HepG2 (cell line): ENCODE measurements around the gene CC2D1A. TPM values are rescaled to one million over a fixed set of nuclear protein-coding genes. Genes with fewer than 3 reads are reported as not detected.

Experiments used
- ATRX ChIP-seq: sonication (generic); formaldehyde crosslinking; IDR thresholded peaks from 2 replicates; pipeline ENCODE4 v1.4.0; 2020; ENCODE audit warnings: missing genetic modification reagents, borderline replicate concordance
- DR1 ChIP-seq: sonication (generic); formaldehyde crosslinking; IDR thresholded peaks from 2 replicates; pipeline ENCODE4 v1.8.0; 2021; ENCODE audit warnings: mild to moderate bottlenecking, missing genetic modification reagents, inconsistent platforms
- NFRKB ChIP-seq: fragments of 450-650 bp; IDR thresholded peaks from 2 replicates; pipeline ENCODE4 v1.6.1; 2017
- NFYB ChIP-seq: sonication (generic); formaldehyde crosslinking; IDR thresholded peaks from 2 replicates; pipeline ENCODE4 v1.4.0; 2020; ENCODE audit warnings: missing genetic modification reagents
- NFYC ChIP-seq: IDR thresholded peaks from 2 replicates; pipeline ENCODE4 v1.6.1; 2016; ENCODE audit warnings: missing genetic modification reagents, missing compliant biosample characterization
- SNAPC2 ChIP-seq: sonication (generic); formaldehyde crosslinking; IDR thresholded peaks from 2 replicates; pipeline ENCODE4 v1.8.1; 2022; ENCODE audit warnings: mild to moderate bottlenecking, missing genetic modification reagents
- SPEN ChIP-seq: sonication (generic); formaldehyde crosslinking; IDR thresholded peaks from 2 replicates; pipeline ENCODE4 v1.5.1; 2020; ENCODE audit warnings: low read depth, mild to moderate bottlenecking, missing genetic modification reagents
- ZBTB49 ChIP-seq: sonication (generic); formaldehyde crosslinking; IDR thresholded peaks from 2 replicates; pipeline ENCODE4 v1.4.0; 2020; ENCODE audit warnings: missing genetic modification reagents, borderline replicate concordance
- ZFX ChIP-seq: sonication (generic); formaldehyde crosslinking; IDR thresholded peaks from 2 replicates; pipeline ENCODE4 v1.4.0; 2020; ENCODE audit warnings: mild to moderate bottlenecking, low read depth, missing genetic modification reagents, moderate library complexity
- ZNF121 ChIP-seq: sonication (generic); formaldehyde crosslinking; IDR thresholded peaks from 2 replicates; pipeline ENCODE4 v1.5.0; 2020; ENCODE audit warnings: mild to moderate bottlenecking, missing genetic modification reagents
- ZNF160 ChIP-seq: sonication (generic); formaldehyde crosslinking; IDR thresholded peaks from 2 replicates; pipeline ENCODE4 v1.8.0; 2022; ENCODE audit warnings: mild to moderate bottlenecking, inconsistent platforms, missing genetic modification reagents
- ZNF460 ChIP-seq: sonication (generic); formaldehyde crosslinking; IDR thresholded peaks from 2 replicates; pipeline ENCODE4 v1.5.1; 2020; ENCODE audit warnings: missing genetic modification reagents, mild to moderate bottlenecking, borderline replicate concordance
- ZNF513 ChIP-seq: sonication (generic); formaldehyde crosslinking; conservative IDR thresholded peaks from 2 replicates; pipeline ENCODE4 v1.5.0; 2020; ENCODE audit warnings: missing genetic modification reagents
- ZNF83 ChIP-seq: sonication (generic); formaldehyde crosslinking; IDR thresholded peaks from 2 replicates; pipeline ENCODE4 v1.4.0; 2020; ENCODE audit warnings: missing genetic modification reagents, mild to moderate bottlenecking, borderline replicate concordance
- polyA plus RNA-seq, 8 experiments: library from polyadenylated mRNA; depleted of rRNA in 3 of 8; stranded (reverse) in 7 of 8; unstranded in 1 of 8; fragments of >200 nt; fragmentation: Illumina TruSeq in 4 of 8; extraction: Trizol in 4 of 8; gene quantifications; 2 replicates each; pipeline versions ENCODE4 v1.2.1 to v1.2.3, GENCODE V29; 2011 to 2016; ENCODE audit warnings: low read depth in 4 of 8, missing spikeins in 1 of 8, mixed read lengths in 1 of 8; ENCODE audit not compliant: insufficient read depth in 1 of 8
- total RNA-seq, 5 experiments: library from RNA; depleted of rRNA; stranded (reverse); fragments of >200 nt; fragmentation: Illumina TruSeq; extraction: Trizol; gene quantifications; 2 replicates each; pipeline ENCODE4 v1.2.3, GENCODE V29; 2016; ENCODE audit warnings: low read depth in 1 of 5

Gene CC2D1A
- total and polyA plus RNA-seq, 2 of the 13 experiments (the other 11 are each of a cell fraction or from before 2014, with no cell fraction given), result 9.7 to 11.5 TPM

GRCh38 chr19:13942023-13942684, 36.2 kb downstream of the CC2D1A start (continued):
- TF ChIP-seq NFYC (peak; percentile 69), ZNF513 (CRISPR knock-in tag) (no peak), ZNF460 (CRISPR knock-in tag) (no peak), NFYB (CRISPR knock-in tag) (peak; percentile 62), ZNF121 (CRISPR knock-in tag) (peak; percentile 76), ZFX (no peak), ATRX (no peak), SNAPC2 (CRISPR knock-in tag) (no peak), DR1 (CRISPR knock-in tag) (no peak), ZNF83 (no peak), SPEN (CRISPR knock-in tag) (no peak), NFRKB (no peak), ZBTB49 (CRISPR knock-in tag) (no peak), ZNF160 (no peak)
